Neural cell (in vitro differentiated cells): Measurements from ENCODE around the gene ADAMTS2. TPM values are rescaled to one million over a fixed set of nuclear protein-coding genes. Genes with fewer than 3 reads are reported as not detected.

Experiments used
- H2AFZ ChIP-seq: fragments of 200-600, 300-800 bp; sonication (generic), shearing (Covaris generic); 2 replicates; pipeline ENCODE4 v1.6.0; 2014; ENCODE audit warnings: low read depth, mild to moderate bottlenecking, antibody characterized with exemption, low read length, moderate library complexity
- H3F3A ChIP-seq: fragments of 200-600 bp; shearing (Covaris generic); 2 replicates; pipeline ENCODE4 v1.6.1; 2016; ENCODE audit warnings: mild to moderate bottlenecking, moderate library complexity, mixed read lengths, antibody characterized with exemption, low read length; ENCODE audit not compliant: insufficient read depth, poor library complexity, severe bottlenecking
- H3K27ac ChIP-seq: fragments of 200-600, 300-800 bp; sonication (generic), shearing (Covaris generic); 2 replicates; pipeline ENCODE4 v1.5.1; 2014; ENCODE audit warnings: mild to moderate bottlenecking, low read length, moderate library complexity
- H3K27me3 ChIP-seq: fragments of 300-800, 200-600 bp; sonication (generic), shearing (Covaris generic); 2 replicates; pipeline ENCODE4 v1.6.0; 2014; ENCODE audit warnings: mild to moderate bottlenecking, low read depth, low read length, moderate library complexity; ENCODE audit not compliant: insufficient read depth
- H3K36me3 ChIP-seq: fragments of 300-800, 200-600 bp; sonication (generic), shearing (Covaris generic); 2 replicates; pipeline ENCODE4 v1.5.1; 2014; ENCODE audit warnings: mild to moderate bottlenecking, antibody characterized with exemption, low read length, moderate library complexity; ENCODE audit not compliant: insufficient read depth
- H3K4me2 ChIP-seq: fragments of 300-800, 200-600 bp; sonication (generic), shearing (Covaris generic); 2 replicates; pipeline ENCODE4 v1.6.0; 2014; ENCODE audit warnings: mild to moderate bottlenecking, low read length
- H3K4me3 ChIP-seq: fragments of 300-800, 200-600 bp; sonication (generic), shearing (Covaris generic); 2 replicates; pipeline ENCODE4 v1.5.1; 2014; ENCODE audit warnings: mild to moderate bottlenecking, low read length, moderate library complexity
- H3K79me2 ChIP-seq: fragments of 200-600 bp; shearing (Covaris generic); replicated peaks from 2 replicates; pipeline ENCODE4 v1.6.0; 2014; ENCODE audit warnings: mild to moderate bottlenecking, low read length, moderate library complexity; ENCODE audit not compliant: insufficient read depth
- H3K9ac ChIP-seq: fragments of 300-800, 200-600 bp; sonication (generic), shearing (Covaris generic); 2 replicates; pipeline ENCODE4 v1.6.1; 2016; ENCODE audit warnings: mild to moderate bottlenecking, low read length, mixed read lengths
- H3K9me2 ChIP-seq: fragments of 200-600 bp; shearing (Covaris generic); 2 replicates; pipeline ENCODE4 v1.6.1; 2016; ENCODE audit warnings: mild to moderate bottlenecking, low read length, mixed read lengths; ENCODE audit not compliant: insufficient read depth
- H3K9me3 ChIP-seq: fragments of 200-600, 300-800 bp; sonication (generic), shearing (Covaris generic); 2 replicates; pipeline ENCODE4 v1.6.1; 2016; ENCODE audit warnings: mild to moderate bottlenecking, mixed run types, low read length, moderate library complexity, mixed read lengths
- H4K20me1 ChIP-seq: fragments of 200-600 bp; shearing (Covaris generic); 2 replicates; pipeline ENCODE4 v1.6.1; 2016; ENCODE audit warnings: mild to moderate bottlenecking, mixed run types; ENCODE audit not compliant: insufficient read depth
- CTCF ChIP-seq: fragments of 450-650 bp; IDR thresholded peaks from 2 replicates; pipeline ENCODE4 v1.5.1; 2014; ENCODE audit warnings: antibody characterized with exemption, mild to moderate bottlenecking, moderate library complexity; ENCODE audit not compliant: poor library complexity, severe bottlenecking
- EP300 ChIP-seq: fragments of 450-650 bp; conservative IDR thresholded peaks from 2 replicates; pipeline ENCODE4 v1.6.1; 2014; ENCODE audit warnings: antibody characterized with exemption, mild to moderate bottlenecking, moderate library complexity; ENCODE audit not compliant: poor library complexity, severe bottlenecking
- EZH2 ChIP-seq: fragments of 200-600, 300-800 bp; shearing (Covaris generic), sonication (generic); IDR thresholded peaks from 2 replicates; pipeline ENCODE4 v1.6.1; 2014; ENCODE audit warnings: antibody characterized with exemption, low read length, borderline replicate concordance, mild to moderate bottlenecking; ENCODE audit not compliant: insufficient read depth, poor library complexity, severe bottlenecking
- MXI1 ChIP-seq: fragments of 450-650 bp; conservative IDR thresholded peaks from 2 replicates; pipeline ENCODE4 v1.6.1; 2014; ENCODE audit warnings: antibody characterized with exemption, mild to moderate bottlenecking; ENCODE audit not compliant: poor library complexity, severe bottlenecking
- POLR2AphosphoS5 ChIP-seq: IDR thresholded peaks from 2 replicates; pipeline ENCODE4 v1.6.1; 2012
- RAD21 ChIP-seq: fragments of 450-650 bp; conservative IDR thresholded peaks from 2 replicates; pipeline ENCODE4 v1.6.1; 2014; ENCODE audit warnings: antibody characterized with exemption, mild to moderate bottlenecking, moderate library complexity
- REST ChIP-seq: IDR thresholded peaks from 2 replicates; pipeline ENCODE4 v1.6.1; 2012; ENCODE audit warnings: borderline replicate concordance
- SMC3 ChIP-seq: fragments of 450-650 bp; conservative IDR thresholded peaks from 2 replicates; pipeline ENCODE4 v1.6.1; 2014; ENCODE audit warnings: antibody characterized with exemption, mild to moderate bottlenecking, moderate library complexity; ENCODE audit not compliant: poor library complexity
- TAF1 ChIP-seq: IDR thresholded peaks from 2 replicates; pipeline ENCODE4 v1.6.1; 2012; ENCODE audit warnings: low read depth
- polyA plus RNA-seq: library from polyadenylated mRNA; depleted of rRNA; stranded (reverse); fragments of >200 nt; gene quantifications from 2 replicates; pipeline ENCODE4 v1.2.3, GENCODE V29; 2014

The ADAMTS2 gene
- polyA plus RNA-seq, 1 donor from 2014 or later: 0.61 TPM

GRCh38 chr5:179251276-179251969, 93.8 kb downstream of the ADAMTS2 start:
- Histone ChIP-seq H3K27me3 (no peaks in the 10 kb centered on the region), H2AFZ (no peak overlapping the region), H3K9me3 (no peaks in the 10 kb centered on the region), H3K36me3 (no peaks in the 10 kb centered on the region), H3F3A (no peaks in the 10 kb centered on the region), H3K79me2 (no peaks in the 10 kb centered on the region), H3K9ac (no peak overlapping the region), H3K4me2 (no peak overlapping the region), H4K20me1 (no peaks in the 10 kb centered on the region), H3K4me3 (no peak overlapping the region), H3K27ac (no peak overlapping the region), H3K9me2 (no peaks in the 10 kb centered on the region)
- no peak for TF ChIP-seq REST
- TF ChIP-seq CTCF: no peak
- TF ChIP-seq TAF1: no peak
- TF ChIP-seq MXI1: no peak
- TF ChIP-seq EP300: no peak
- no peak for TF ChIP-seq EZH2
- no peak for TF ChIP-seq RAD21
- no peak for TF ChIP-seq SMC3
- TF ChIP-seq POLR2AphosphoS5: no peak

GRCh38 chr5:179250561-179251225, 94.6 kb downstream of the ADAMTS2 start:
- Histone ChIP-seq H3K4me3 (no peak overlapping the region), H3K4me2 (no peak overlapping the region), H3K9me2 (no peaks in the 10 kb centered on the region), H3K27ac (no peak overlapping the region), H3K27me3 (no peaks in the 10 kb centered on the region), H3K9me3 (no peaks in the 10 kb centered on the region), H2AFZ (no peak overlapping the region), H3K9ac (no peak overlapping the region), H3K79me2 (no peaks in the 10 kb centered on the region), H3F3A (no peaks in the 10 kb centered on the region), H4K20me1 (no peaks in the 10 kb centered on the region), H3K36me3 (no peaks in the 10 kb centered on the region)
- TF ChIP-seq RAD21 (no peak), POLR2AphosphoS5 (no peak), MXI1 (no peak)
